Measurements from ENCODE around the gene GLYR1.
"Not testable (repeated sequence)": the region's sequence is repeated elsewhere in the genome, so short reads cannot be mapped to it uniquely, and the experiment has no call there.

GLYR1 gene

DNA sequence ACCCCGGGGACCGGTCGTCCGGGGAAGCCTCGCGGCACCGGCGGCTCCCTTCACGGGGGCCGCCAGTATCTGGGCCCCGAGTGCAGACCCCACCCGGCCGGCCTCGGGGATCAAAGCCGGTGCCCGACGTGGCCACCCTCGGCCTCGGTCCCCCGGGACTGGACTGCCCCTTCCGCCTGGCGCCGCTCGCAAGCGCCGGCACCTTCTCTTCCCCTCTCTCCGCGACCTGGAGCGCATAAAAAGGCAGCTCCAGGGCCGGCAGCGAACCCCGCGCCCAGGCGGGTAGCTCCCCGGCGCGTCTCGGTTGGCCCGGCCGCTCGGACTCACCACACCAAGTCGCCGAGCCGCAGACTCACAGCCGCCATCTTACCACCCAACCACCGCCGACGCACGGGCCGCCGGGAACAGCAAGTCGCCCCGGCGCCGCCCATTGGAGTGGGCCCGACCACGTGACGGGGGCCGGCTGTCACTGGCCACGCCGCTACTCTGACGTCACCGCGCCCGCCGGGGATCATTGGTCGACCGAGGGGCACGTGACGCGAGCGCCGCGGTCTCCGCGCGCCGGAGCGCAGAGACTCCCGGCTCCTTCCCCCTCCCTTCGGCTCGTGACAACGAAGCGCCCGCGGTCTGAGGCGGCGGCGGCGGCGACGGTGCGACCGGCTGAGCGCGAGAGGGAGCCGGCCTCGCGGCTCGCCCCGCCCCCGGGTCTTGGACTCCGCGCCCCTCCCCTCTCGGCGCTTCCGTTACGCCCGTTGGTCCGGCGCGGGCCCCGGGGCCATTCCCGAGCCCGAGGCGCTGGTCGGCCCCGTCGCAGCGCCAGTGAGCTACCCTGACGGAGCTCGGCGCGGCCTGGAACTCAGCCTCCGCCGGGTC is at the start of gene GLYR1, which contains the start of gene UBN1:
Gene GLYR1, minus strand, starts transcription at position 388 of the 873 bp plus-strand sequence. Its CDS starts 23 bp downstream, at position 365.
Gene UBN1, plus strand, starts transcription at position 581 of the 873 bp plus-strand sequence. CDS start 5,437 bp downstream, outside the sequence.
- DNase-seq = peak; percentile 72

DNA sequence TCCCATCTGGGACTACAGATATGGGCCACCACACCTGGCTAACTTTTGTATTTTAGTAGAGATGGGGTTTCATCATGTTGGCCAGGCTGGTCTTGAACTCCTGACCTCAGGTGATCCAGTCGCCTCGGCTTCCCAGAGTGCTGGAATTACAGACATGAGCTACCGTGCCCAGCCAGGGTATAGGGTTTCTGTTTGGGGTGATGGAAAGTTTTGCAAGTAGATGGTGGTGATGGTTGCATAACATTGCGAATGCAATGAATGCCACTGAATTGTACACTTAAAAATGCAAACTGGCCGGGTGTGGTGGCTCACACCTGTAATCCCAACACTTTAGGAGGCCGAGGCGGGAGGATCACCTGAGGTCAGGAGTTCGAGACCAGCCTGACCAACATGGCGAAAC is 49.7 kb upstream of the GLYR1 start:
- not testable (repeated sequence) for DNase-seq

DNA sequence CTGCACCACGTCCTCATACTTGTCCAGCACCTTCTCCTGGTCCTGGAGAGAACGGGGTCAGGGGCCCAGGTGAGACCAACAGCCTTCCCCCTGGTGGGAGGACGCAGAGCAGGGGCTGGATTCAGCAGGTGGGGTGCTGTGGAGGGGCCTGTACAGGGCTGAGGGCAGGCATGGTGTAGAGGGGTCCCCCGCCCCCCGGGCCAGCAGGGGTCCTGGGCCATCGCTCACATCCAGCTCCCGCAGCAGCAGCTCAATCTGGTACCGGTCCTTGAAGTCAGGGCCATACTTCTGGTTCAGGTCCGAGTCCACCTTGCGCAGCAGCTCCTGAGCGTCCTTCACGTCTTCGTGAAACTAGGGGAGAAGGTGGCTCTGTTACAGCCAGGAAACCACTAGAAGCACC is 48.3 kb upstream of the GLYR1 start:
- no peak for DNase-seq

DNA sequence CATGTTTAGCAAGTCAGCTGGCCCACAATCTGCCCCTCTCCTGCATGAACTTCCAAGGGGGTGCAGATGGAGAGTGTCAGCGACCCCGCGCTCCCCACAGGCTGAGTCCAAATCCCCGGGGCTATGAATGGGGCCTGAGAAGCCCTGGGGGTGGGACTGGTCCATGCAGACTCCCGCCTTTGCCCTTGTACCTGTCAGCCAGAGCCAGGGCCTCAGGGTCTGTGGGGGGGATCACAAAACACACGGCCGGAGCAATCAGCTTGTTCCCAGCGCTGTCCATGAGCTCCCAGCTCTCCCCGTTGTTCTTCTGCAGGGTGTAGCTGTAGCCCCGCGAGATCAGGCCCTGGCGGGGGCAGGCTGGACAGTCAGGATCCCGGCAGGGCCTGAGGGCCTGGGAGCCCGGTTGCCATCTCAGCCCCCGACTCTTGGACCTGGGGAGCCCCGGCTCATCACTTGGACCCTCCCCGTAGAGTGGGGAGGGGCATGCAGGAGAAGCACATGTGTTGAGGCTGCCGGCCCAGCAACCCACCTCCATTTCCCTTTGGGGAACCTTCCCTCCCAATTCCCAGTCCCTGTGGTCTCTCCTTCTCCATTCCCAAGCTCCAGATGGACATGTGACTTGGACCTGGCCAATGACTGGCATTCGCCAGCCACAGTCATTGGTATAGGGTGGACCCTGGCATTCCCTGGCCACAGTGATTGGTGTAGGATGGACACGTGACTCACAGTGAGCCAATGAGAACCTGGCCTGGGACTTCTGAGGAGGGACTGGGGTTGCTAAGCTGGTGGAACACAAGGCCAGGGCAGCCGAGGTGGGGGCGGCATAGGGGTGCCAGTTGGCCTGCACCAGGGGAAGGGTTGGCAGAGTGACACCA is 47.4 kb upstream of the GLYR1 start:
- DNase-seq = no peak

DNA sequence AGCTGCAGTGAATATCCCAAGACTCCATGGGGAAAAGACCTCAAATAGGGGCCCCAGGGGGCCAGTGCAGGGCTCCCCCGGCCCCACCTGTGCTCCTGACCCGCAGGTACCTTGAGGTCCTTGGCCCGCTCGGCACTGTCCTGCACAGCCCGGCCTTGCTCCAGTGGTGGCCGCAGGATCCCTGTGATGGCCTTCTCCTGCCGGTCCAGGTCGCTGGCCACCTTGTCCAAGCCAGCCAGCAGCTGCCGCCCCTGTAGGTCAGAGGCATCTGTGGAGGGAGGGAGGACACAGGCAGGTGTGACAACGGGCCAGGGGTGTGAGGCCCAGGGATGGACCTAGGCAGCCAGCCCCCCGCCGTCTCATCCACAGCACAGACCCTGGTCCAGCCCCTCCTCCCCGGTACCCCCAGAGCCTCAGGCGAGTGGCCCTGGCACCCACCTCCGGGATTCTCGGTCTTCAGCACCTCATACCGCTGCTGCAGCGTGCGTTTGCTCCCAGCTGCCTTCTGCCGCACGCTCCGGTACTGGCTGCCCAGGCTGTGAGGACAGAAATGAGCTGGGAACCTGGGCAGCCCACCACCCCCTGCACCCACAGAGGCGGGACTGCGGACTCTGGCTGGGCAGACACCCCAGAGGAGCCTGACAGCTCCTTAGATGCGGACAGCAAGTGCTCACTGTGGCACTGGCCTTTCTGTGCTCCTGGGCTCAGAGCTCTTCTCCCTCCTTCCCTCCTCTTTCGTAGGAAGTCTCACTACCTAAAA is 46.2 kb upstream of the GLYR1 start:
- DNase-seq = no peak

DNA sequence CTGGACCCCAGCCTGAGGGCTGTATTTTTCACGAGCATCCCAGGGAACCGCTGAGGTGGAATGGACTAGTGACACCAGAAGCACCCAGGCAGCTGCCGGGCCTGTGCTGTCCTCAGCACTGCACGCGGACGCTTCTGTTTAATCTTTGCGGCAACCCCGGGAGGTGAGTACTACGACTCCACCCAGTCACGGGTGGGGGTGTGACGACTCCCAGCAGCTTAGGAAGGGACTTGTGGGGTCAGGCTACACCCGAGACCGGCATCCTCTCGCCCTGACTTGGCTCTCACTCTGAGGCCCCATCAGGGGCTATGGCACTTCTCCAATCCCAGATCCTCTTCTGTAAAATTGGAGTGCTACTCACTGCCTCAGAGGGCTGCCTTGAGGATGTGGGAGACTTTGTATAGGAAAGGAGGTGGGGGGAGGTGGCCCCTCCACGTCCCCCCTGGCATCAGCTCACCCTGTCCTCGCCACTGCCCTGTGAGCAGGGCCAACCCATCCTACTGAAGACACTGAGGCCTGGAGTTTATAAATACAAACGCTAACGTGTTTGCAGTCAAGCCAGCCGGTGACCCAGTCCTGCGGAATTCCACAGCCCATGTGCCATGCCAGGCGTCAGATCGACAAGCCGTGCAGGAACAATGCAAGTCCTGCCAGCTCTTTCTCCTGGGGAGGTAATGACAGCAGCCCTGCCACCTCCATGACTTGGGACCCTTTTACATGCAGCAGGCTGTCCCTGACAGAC is 45.4 kb upstream of the GLYR1 start:
- DNase-seq = no peak

DNA sequence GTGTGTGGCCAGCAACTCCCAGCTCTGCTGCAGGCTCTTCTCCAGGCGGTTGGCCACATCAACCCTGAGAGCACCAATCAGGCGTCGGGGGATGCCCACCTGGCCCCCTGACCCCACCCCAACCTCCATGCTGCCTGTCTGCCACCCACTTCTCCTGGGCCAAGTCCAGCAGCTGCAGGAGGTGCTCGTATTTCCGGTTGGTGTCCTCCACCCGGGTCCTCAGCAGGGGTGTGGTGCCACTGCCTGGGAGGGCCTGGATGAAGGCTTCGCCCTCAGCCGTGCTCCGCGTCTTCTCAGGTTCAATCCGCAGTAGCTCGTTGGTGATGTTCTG is 44.8 kb upstream of the GLYR1 start:
- DNase-seq = no peak

DNA sequence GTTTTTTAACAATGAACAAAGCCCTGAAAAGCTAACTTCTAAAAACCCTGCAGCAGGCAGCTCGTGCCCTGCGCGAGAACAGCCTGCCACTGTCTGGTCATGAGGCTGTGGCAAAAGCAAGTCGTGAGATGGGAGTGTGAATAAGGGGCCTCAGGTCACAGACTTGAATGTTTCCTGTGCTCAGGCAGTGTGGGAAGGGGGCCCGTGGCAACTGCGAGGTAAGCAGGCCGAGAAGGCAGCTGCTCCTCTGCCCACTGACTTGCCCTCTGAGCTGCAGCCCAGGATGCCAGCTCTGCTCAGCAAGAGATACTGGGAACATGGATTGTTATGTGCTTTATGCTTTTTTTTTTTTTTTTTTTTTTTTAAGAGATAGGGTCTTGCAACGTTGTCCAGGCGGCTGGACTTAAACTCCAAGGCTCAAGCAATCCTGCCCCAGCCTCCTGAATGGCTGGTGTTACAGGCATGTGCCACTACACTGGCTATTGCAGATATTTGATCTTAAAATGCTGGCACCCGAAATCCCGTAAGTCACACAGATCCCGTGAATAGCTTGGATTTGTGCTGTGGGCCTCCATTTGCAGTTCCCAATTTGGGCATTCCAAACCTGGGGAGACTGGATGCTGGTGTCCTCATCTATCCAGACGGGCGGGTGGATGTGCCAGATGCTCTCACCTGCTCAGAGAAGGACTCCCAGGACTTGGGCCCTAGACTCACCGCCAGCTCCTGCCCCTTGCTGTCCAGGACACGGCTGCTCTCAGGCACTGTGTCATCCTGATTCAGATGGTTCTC is 44.2 kb upstream of the GLYR1 start:
- DNase-seq = no peak

DNA sequence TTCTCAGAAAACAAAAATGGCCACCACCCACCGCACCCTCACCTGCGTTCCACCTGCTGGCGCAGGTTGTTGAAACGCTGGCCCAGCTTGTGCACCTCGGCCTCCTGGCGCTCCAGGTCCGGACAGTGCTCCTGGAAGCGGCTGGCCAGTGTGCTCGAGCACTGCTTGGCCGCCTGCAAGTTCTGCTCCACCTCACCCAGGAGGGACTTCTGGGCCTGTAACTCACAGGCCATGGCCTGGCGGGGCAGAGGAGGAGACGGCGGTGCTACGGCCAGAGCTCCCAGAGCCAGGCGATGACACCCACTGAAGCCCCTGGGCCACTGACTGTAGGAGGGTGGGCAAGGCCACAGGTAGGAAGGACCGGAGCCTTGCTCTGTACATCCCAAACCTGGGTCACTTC is 43.6 kb upstream of the GLYR1 start:
- no peak for DNase-seq

DNA sequence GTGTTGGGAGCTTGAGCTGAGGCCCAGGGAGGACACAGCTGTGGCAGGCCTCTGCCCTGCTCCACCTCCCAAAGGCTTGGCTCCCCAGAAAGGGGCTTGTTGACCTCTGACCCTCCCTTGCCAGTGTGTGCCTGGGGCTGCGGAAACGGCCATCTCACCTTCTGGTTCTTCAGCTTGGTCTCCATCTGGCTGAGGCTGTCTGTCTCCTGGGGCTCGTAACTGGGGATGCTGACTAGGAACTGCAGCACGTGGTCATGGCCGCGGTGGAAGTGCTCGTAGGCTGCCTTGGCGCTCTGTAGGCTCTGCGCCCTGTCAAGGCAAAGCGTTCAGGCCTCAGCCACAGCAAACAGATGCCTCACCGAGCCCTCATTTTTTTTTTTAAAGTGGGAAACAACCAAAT is 42.9 kb upstream of the GLYR1 start:
- no peak for DNase-seq

DNA sequence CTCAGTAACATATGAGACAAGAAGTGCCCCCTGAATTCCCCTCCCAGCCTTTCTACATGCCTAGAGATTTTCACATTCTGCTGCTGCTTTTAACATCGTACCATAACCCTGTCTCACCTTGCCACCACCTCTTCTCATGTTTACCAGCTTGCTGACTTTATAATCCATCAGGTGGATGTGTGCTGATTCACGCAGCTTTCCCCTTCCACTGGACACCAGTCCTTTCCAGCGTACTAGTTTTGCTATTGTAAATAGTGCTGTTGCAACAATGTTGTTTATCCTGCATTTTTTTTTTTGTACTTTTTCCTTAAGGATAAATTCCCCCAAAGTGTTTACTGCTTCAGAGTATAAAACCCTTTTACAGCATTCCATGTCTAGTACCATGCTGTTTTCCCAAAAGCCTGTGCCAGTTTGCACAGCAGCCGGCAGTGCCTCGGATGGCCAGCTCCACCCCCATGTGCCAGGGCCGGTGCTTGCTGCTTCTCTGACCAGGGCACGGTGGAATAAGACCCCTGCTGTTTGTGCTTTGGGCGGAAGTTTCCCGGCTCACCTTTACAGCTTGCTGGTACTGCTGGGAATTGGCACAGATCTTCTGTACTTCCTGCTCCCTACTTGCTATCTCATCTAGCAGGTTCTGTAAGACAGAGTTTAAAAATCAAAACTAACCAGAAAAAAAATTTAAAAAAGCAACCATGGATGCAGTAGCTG is 41.5 kb upstream of the GLYR1 start:
- DNase-seq = no peak

DNA sequence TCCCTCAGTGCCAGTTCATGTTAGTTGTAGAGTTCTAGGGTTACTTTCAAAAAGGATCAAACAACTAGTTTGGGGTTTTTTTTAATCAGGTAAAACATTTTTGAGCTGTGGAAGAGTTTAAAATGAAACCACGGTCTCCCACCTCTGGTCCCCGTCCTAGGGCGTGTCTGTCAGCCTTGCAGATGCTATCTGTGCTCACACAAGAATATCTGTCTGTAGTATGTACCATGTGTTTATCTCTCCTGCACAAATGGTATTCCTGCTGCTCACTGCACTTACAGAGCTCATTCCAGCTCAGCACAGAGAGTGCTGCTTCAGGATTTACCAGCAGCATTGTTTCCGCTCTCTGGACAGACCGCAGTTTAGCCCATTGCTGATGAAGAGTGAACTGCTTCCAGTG is 39.1 kb upstream of the GLYR1 start:
- DNase-seq = no peak

DNA sequence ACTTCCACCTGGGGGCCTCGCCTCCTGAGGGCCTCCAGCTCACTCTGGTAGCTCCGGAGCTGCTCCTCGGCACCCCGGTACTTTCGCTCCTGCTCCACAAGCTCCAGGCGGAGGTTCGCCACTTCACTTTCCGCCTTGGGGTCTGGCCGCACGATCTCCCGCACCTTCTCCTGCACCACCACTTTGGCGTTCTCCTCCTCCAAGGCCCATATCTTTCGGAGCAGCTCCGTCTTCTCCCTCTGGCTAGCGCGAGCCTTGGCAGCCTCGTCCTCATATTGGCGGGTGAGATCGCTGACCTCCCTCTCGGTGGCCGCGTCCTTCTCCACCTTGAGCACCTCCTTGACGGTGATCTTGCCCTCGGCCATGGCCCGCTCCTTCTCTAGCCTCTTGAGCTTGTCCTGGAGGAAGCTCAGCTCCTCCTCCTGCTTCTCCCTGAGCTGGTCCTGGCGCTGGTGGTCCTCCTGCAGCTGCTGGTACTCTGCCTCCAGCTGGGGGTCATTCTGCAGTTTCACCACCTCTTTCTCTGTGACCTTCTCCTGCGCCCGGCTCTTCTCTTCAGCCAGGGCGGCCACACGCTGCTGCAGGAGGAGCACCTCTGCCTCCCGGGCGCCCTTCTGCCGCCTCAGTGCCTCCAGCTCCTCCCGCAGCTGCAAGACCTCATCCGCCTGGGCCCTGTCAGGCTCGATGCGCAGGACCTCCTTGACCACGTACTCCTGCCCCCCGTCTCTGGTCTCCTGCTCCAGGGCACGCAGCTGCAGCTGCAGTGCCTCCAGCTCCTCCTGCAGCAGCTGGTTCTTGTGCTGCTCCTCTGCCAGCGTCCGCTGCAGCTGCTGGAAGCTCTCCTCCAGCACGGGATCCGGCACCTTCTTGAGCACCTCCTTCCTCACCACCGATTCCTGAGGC is 38.1 kb upstream of the GLYR1 start:
- no peak for DNase-seq

DNA sequence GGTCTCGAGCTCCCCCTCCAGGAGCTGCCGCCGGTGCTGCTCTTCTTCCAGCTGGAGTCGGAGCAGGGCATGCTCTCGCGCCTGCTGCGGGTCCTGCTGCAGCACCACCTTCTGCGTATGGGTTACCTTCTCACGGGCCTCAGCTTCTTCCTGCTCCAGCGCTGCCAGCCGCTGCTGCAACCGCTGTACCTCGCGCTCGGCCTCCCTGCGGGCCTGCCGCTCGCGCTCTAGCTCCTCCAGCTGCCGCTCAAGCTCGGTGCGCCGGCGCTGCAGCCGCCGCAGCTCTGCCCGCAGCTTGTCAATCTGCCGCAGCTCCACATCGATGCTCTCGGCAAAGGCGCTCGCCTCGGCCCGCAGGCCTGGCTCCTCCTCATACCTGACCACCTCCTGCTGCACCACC is 37.1 kb upstream of the GLYR1 start:
- no peak for DNase-seq

DNA sequence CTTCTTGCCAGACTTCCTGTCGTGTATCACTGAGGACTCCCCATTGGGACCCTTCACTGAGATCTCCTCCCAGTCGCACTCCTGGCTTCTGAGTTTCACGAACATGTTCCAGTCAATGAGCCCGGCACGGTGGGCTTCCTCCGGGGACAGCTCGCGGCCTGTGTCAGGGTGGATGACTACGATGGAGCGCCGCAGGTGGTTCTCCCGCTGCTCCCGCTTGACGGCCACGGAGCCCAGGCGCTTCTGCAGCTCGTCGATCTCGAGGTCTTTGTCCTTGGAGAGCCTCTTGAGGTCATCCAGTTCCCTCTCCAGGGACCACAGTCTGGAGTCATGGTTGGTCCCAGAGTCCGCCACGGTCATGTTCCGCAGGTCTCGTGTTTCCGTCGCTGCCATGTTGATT is 36.4 kb upstream of the GLYR1 start:
- no peak for DNase-seq

DNA sequence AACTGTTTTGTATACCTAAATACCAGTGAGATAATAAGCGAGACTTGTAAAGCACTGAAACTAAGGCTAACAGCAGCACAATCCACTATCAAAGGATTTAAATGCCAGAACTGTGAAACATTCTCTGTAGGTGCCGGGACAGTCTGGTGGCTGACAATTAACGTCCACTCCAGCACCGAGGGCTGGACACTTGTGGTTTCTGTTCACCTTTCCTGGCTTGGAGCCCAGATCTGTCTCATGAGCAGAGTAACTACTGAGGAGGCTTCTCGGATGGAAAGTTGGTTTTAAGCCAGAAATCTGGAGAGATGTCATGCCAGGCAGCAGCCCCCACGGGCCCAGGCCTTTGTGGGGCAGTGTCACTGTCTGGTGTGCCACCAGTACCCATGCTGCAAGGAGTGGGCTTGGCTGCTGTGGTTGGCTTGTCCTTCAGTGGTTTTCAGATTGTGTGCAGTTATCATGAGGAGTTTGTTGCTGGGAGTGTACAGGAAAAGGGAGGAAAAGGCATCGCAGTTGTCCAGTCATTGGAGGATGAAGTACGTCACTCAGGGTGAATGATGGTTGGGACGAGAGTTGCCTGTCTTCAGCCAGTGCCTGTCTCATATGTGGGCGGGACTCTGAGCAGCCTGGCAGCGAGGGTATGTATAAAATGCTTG is 35.7 kb upstream of the GLYR1 start:
- DNase-seq = no peak

DNA sequence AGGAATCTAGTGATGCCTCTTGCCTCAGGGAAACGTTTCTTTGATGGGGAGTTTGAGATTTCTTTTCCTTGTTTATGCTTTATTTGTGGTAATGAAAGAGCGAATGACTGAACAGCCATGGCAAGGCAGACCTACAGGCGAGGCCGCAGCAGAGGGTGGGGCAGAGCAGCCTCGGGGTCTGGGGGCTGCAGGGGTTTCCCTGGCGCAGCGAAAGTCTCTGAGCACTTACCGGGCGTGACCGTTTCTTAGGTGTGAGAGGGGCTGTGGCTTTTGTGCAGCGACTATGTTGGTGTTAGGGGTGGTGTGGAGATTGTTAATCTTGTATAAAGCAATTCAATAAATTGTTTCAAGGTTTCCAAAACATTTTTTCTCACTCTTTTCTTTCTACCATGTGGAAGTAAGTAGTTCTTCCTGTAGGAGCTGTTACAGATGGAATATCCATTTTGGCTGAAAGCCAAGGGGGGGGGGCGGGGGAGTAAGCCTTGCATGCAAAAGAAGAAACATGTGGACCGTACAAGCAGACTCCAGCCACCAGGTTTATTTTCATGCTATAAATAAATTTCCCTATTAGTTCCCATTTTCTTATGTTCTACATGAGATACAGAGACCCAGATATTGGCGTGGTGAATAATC is 35.0 kb upstream of the GLYR1 start:
- DNase-seq = no peak

DNA sequence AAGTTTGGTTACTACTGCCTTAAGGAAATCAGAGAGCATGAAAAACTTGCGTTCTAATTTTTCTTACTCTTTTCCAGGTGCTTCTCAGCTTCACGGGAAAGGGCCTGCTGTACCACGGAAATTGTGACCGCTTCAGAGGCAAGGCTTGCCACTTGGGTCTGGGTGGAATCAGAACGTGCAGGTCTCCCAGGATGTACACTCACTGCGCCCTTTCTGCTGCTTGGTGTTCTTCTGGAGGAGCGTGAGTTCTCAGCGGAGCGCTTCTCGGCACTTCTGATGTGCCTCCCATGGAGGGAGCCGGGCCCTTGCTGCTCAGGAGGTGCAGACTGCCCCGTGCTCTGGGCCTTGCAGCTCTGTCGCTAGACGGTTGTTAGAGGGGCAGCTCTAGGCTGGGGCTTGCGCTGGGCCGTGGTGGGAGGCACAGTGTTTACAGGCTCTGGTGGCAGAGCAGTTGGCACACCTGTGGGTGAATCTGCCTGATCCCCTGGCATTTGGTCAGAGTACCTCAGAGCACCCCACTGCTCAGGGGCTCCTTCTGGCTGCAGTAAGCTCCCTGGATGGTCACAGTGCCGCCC is 33.0 kb upstream of the GLYR1 start:
- no peak for DNase-seq

Measured in NCI-H1048 (cell line).